HG02763 (cell line): Measurements from ENCODE around the gene TELO2.

Experiments used
- ATAC-seq: cut with Tn5 transposase; IDR thresholded peaks from one replicate; pipeline ENCODE4 v1.9.1; 2021; ENCODE audit warnings: mild to moderate bottlenecking, moderate library complexity; ENCODE audit not compliant: unreplicated experiment

Gene TELO2

GRCh38 chr16:1512774-1513173, 19.6 kb downstream of the TELO2 start:
- ATAC-seq, result no peak

- no peak for ATAC-seq
These were observed 21.3 kb downstream of the TELO2 start for GRCh38 chr16:1514507-1514906.

- no peak for ATAC-seq
These were observed 25.5 kb downstream of the TELO2 start for GRCh38 chr16:1518626-1519135.

- ATAC-seq, result no peak
These were observed 26.7 kb downstream of the TELO2 start for GRCh38 chr16:1519831-1520230.

GRCh38 chr16:1520461-1520860, 27.3 kb downstream of the TELO2 start:
- ATAC-seq, result no peak

GRCh38 chr16:1523581-1524245, 30.6 kb downstream of the TELO2 start:
- no peak for ATAC-seq

- no peak for ATAC-seq
These were observed 31.2 kb downstream of the TELO2 start for GRCh38 chr16:1524366-1524765.

- ATAC-seq, result no peak
These were observed 32.9 kb downstream of the TELO2 start for GRCh38 chr16:1525871-1526607.

- ATAC-seq, result no peak
These were observed 33.7 kb downstream of the TELO2 start for GRCh38 chr16:1526608-1527555.

GRCh38 chr16:1527836-1528811, 35.0 kb downstream of the TELO2 start:
- ATAC-seq, result no peak

- no peak for ATAC-seq
These were observed 35.9 kb downstream of the TELO2 start for GRCh38 chr16:1528921-1529537.

- no peak for ATAC-seq
These were observed 37.3 kb downstream of the TELO2 start for GRCh38 chr16:1530349-1530882.

GRCh38 chr16:1530883-1531637, 37.9 kb downstream of the TELO2 start:
- ATAC-seq, result no peak

- ATAC-seq, result no peak
These were observed 38.4 kb downstream of the TELO2 start for GRCh38 chr16:1531638-1531910.

- ATAC-seq, result no peak
These were observed 39.1 kb downstream of the TELO2 start for GRCh38 chr16:1532081-1532760.

- no peak for ATAC-seq
These were observed 39.6 kb downstream of the TELO2 start for GRCh38 chr16:1532771-1533170.

GRCh38 chr16:1533443-1533951, 40.3 kb downstream of the TELO2 start, which contains the start of gene TMEM204:
TMEM204 (plus strand) TSS chr16:1533666; CDS start chr16:1534276, 610 bp downstream.
- no peak for ATAC-seq
